ENCODE data around the gene EXD3.
"Not testable (repeated sequence)": the region's sequence is repeated elsewhere in the genome, so short reads cannot be mapped to it uniquely, and the experiment has no call there.

EXD3 gene

GRCh38 chr9:137330689-137331088 is 92.3 kb downstream of the EXD3 start:
- no peak for DNase-seq

GRCh38 chr9:137329590-137329989 is 93.4 kb downstream of the EXD3 start:
- not testable (repeated sequence) for DNase-seq

- DNase-seq, result not testable (repeated sequence)
Measured at GRCh38 chr9:137327641-137328550, 95.1 kb downstream of the EXD3 start.

- DNase-seq, result no peak
Measured at GRCh38 chr9:137326445-137327065, 96.4 kb downstream of the EXD3 start.

- no peak for DNase-seq
Measured at GRCh38 chr9:137325799-137326198, 97.2 kb downstream of the EXD3 start.

GRCh38 chr9:137325124-137325523 is 97.8 kb downstream of the EXD3 start:
- DNase-seq, result no peak

GRCh38 chr9:137323531-137324331 is 99.2 kb downstream of the EXD3 start:
- no peak for DNase-seq

GRCh38 chr9:137321726-137322361 is 101.1 kb downstream of the EXD3 start:
- no peak for DNase-seq

- DNase-seq, result peak; percentile 64
Measured at GRCh38 chr9:137320555-137321384, 102.2 kb downstream of the EXD3 start.

GRCh38 chr9:137319739-137320551 is 103.0 kb downstream of the EXD3 start:
- no peak for DNase-seq

- DNase-seq, result peak; percentile 71
Measured at GRCh38 chr9:137319011-137319738, 103.8 kb downstream of the EXD3 start.

GRCh38 chr9:137318602-137319001 is 104.4 kb downstream of the EXD3 start:
- peak; percentile 4 for DNase-seq

- peak; percentile 27 for DNase-seq
Measured at GRCh38 chr9:137317718-137318511, 105.0 kb downstream of the EXD3 start.

- DNase-seq, result peak; percentile 15
Measured at GRCh38 chr9:137317021-137317717, 105.8 kb downstream of the EXD3 start.

- DNase-seq, result peak; percentile 86
Measured at GRCh38 chr9:137316012-137316981, 106.7 kb downstream of the EXD3 start.

GRCh38 chr9:137315581-137316011 is 107.4 kb downstream of the EXD3 start:
- peak; percentile 59 for DNase-seq

Data from eye (tissue), 1 donor.